Measurements from ENCODE around the gene KAT2B. TPM values are rescaled to one million over a fixed set of nuclear protein-coding genes. Genes with fewer than 3 reads are reported as not detected.

The KAT2B gene
- total and polyA plus RNA-seq, 2 of the 8 experiments (the other 6 are each of a cell fraction or from before 2014, with no cell fraction given): 0.24 to 0.91 TPM

DNA sequence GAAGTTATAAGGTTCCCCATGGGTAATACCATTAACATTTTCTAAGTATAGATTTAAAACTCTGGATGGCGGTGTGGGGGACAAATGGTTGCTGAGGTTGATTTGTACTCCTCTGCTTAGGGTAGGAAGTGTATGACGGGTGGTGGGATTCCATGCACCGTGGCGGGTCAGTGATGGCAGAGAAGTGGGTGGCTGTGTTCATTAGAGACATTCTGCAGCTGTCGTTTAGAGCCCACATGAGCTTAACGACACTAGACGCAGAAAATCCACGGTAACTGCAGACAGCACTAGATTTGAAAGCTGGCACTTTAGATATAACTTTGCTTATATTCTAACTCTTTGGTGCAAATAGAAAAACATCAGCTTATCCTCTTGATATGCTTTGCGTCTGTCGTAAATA lies 108.2 kb downstream of the KAT2B start:
- FAIRE-seq (no peak), DNase-seq (ENCODE audit: low read depth in 1 of 2, low spot score in 2 of 2) (no peak)
- Histone ChIP-seq H3K14ac (ENCODE audit: insufficient read length) (no peak overlapping the region), H2BK5ac (ENCODE audit: low read depth, low read length) (no peak overlapping the region), H3K36me3 (ENCODE audit: control insufficient read depth in 2 of 4, insufficient read depth in 4 of 4, low read length in 3 of 4) (no peaks in the 10 kb centered on the region), H4K91ac (replicated peaks; ENCODE audit: insufficient read length, low read length) (no peak overlapping the region), H3K27ac (ENCODE audit: low read depth, low read length) (no peak overlapping the region), H2BK20ac (ENCODE audit: low read length) (no peak overlapping the region), H2BK120ac (replicated peaks; ENCODE audit: low read depth, low read length) (no peak overlapping the region), H2BK12ac (ENCODE audit: low read depth, low read length) (no peak overlapping the region), H3K23ac (ENCODE audit: insufficient read length) (no peak overlapping the region), H3K9me3 (ENCODE audit: insufficient read depth in 2 of 2, low read depth in 1 of 2, low read length in 1 of 2) (no peaks in the 10 kb centered on the region), H4K20me1 (replicated peaks in 1 of 2; ENCODE audit: control insufficient read depth in 1 of 2, insufficient read depth in 2 of 2, low read length in 2 of 2) (no peaks in the 10 kb centered on the region), H3K79me2 (ENCODE audit: control insufficient read depth in 1 of 2, insufficient read depth in 2 of 2, low read length in 2 of 2) (no peaks in the 10 kb centered on the region), H2AK5ac (ENCODE audit: low read depth, low read length) (no peak overlapping the region), H3K4me3 (ENCODE audit: extremely low read depth in 1 of 4, insufficient read depth in 2 of 4, low read depth in 3 of 4, low read length in 4 of 4) (no peak overlapping the region), H2AFZ (ENCODE audit: low read length) (no peak overlapping the region), H4K8ac (ENCODE audit: extremely low read depth, insufficient read depth, low read length) (no peak overlapping the region), H3K4ac (replicated peaks; ENCODE audit: insufficient read length, low read depth, low read length) (no peak overlapping the region), H3K9ac (replicated peaks in 1 of 4; ENCODE audit: extremely low read depth in 1 of 4, low read depth in 3 of 4, low read length in 3 of 4) (no peak overlapping the region), H3K79me1 (ENCODE audit: low read depth, low read length) (no peaks in the 10 kb centered on the region), H3K18ac (ENCODE audit: extremely low read depth, low read length) (no peak overlapping the region), H3K4me2 (ENCODE audit: insufficient read depth in 1 of 2, low read depth in 2 of 2, low read length in 2 of 2) (no peak overlapping the region), H2BK15ac (ENCODE audit: low read length) (no peak overlapping the region), H3K23me2 (ENCODE audit: low read depth, low read length) (no peaks in the 10 kb centered on the region), H3K27me3 (replicated peaks in 1 of 4; ENCODE audit: control insufficient read depth in 3 of 4, extremely low read depth in 1 of 4, insufficient read depth in 3 of 4, low read length in 3 of 4) (no peaks in the 10 kb centered on the region), H4K5ac (ENCODE audit: insufficient read length, low read depth, low read length) (no peak overlapping the region), H3K4me1 (replicated peaks in 1 of 4; ENCODE audit: control insufficient read depth in 3 of 4, insufficient read depth in 4 of 4, low read length in 3 of 4) (no peaks in the 10 kb centered on the region), H3K56ac (replicated peaks; ENCODE audit: insufficient read length, low read depth, low read length) (no peak overlapping the region)
- POLR2A ChIA-PET (ENCODE audit: partially characterized antibody): interaction anchor here (0.8 kb wide), 1 partner anchor 12 kb away, joined by 5 read pairs; no protein-coding TSS in a partner anchor
- 94% methylated on average over 10 of the region's 10 CpGs; no CpG with 5 or more reads in 1 of the 2 experiments for WGBS, 2 experiments (ENCODE audit: extremely low coverage in 1 of 2, insufficient coverage in 1 of 2, insufficient read length in 1 of 2, insufficient replicate concordance in 2 of 2, low coverage in 1 of 2, low lambda C conversion rate in 2 of 2, missing lambda C conversion rate in 1 of 2)
- CTCF ChIA-PET (ENCODE audit: partially characterized antibody): interaction anchor here (0.6 kb wide), 2 partner anchors 237 to 242 kb away, joined by 3 to 5 read pairs; no protein-coding TSS in a partner anchor
- no peak for TF ChIP-seq JUND (IDR thresholded peaks at IDR 0.05; ENCODE audit: low read length)
- no peak for TF ChIP-seq JUN (IDR thresholded peaks at IDR 0.05; ENCODE audit: low read depth, low read length)
- TF ChIP-seq POU5F1 (IDR thresholded peaks at IDR 0.05; ENCODE audit: low read depth, low read length): no peak
- no peak for TF ChIP-seq SRF (IDR thresholded peaks at IDR 0.05; ENCODE audit: low read depth, low read length)
- no peak for TF ChIP-seq GTF2F1 (IDR thresholded peaks at IDR 0.05; ENCODE audit: borderline replicate concordance, low read depth, low read length)
- no peak for TF ChIP-seq CBX8 (IDR thresholded peaks at IDR 0.05; ENCODE audit: borderline replicate concordance, low read depth, low read length)
- no peak for TF ChIP-seq SIRT6 (IDR thresholded peaks at IDR 0.05; ENCODE audit: low read length)
- TF ChIP-seq TAF1 (IDR thresholded peaks at IDR 0.05; ENCODE audit: low read depth, low read length): no peak
- TF ChIP-seq, protein P1, sequence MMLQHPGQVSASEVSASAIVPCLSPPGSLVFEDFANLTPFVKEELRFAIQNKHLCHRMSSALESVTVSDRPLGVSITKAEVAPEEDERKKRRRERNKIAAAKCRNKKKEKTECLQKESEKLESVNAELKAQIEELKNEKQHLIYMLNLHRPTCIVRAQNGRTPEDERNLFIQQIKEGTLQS (IDR thresholded peaks at IDR 0.05; ENCODE audit: insufficient read depth, low read depth, low read length): no peak
- no peak for TF ChIP-seq SAP30 (IDR thresholded peaks at IDR 0.05; ENCODE audit: insufficient read depth, insufficient replicate concordance, low read length)
